Astrocyte (in vitro differentiated cells and primary cell): ENCODE measurements around the gene B3GAT3. TPM values are rescaled to one million over a fixed set of nuclear protein-coding genes. Genes with fewer than 3 reads are reported as not detected.
A peak's percentile ranks its signal among the peaks of the same experiment; 100 is the strongest.

Source experiments
- DNase-seq: peaks from one replicate; pipeline ENCODE4 v3.0.0-alpha.2; 2010; ENCODE audit warnings: low read depth
- FAIRE-seq: peaks from 2 replicates; lab custom pipeline; 2011; peaks lifted over from hg19 to GRCh38; lab: Jason Lieb, UNC
- H2AFZ ChIP-seq: 2 replicates; pipeline ENCODE4 v1.6.0; 2012; ENCODE audit warnings: low read depth, low read length, inconsistent platforms
- H3K27ac ChIP-seq: 2 replicates; pipeline ENCODE4 v1.5.1; 2011; ENCODE audit warnings: low read depth, low read length, inconsistent platforms
- H3K27me3 ChIP-seq: 2 replicates; pipeline ENCODE4 v1.6.0; 2011; ENCODE audit warnings: low read length, inconsistent platforms; ENCODE audit not compliant: insufficient read depth
- H3K36me3 ChIP-seq: 2 replicates; pipeline ENCODE4 v1.5.1; 2011; ENCODE audit warnings: low read length, inconsistent platforms; ENCODE audit not compliant: insufficient read depth
- H3K4me1 ChIP-seq: 2 replicates; pipeline ENCODE4 v1.5.1; 2011; ENCODE audit warnings: low read length, inconsistent platforms; ENCODE audit not compliant: insufficient read depth
- H3K4me2 ChIP-seq: 2 replicates; pipeline ENCODE4 v1.6.0; 2012; ENCODE audit warnings: low read length, inconsistent platforms
- H3K4me3 ChIP-seq: 2 replicates; pipeline ENCODE4 v1.5.1; 2011; ENCODE audit warnings: low read depth, mild to moderate bottlenecking, low read length, inconsistent platforms; ENCODE audit not compliant: insufficient read depth
- H3K79me2 ChIP-seq: 2 replicates; pipeline ENCODE4 v1.6.0; 2012; ENCODE audit warnings: mild to moderate bottlenecking, low read length, inconsistent platforms; ENCODE audit not compliant: insufficient read depth
- H3K9ac ChIP-seq: 2 replicates; pipeline ENCODE4 v1.6.0; 2012; ENCODE audit warnings: mild to moderate bottlenecking, low read length, inconsistent platforms
- H3K9me3 ChIP-seq: 2 replicates; pipeline ENCODE4 v1.5.1; 2012; ENCODE audit warnings: low read depth, mild to moderate bottlenecking, low read length, inconsistent platforms; ENCODE audit not compliant: insufficient read depth
- H4K20me1 ChIP-seq: 2 replicates; pipeline ENCODE4 v1.6.0; 2012; ENCODE audit warnings: low read length, inconsistent platforms; ENCODE audit not compliant: insufficient read depth
- H3K27ac Mint-ChIP-seq: one replicate; pipeline ENCODE4 v1.8.0; 2021; ENCODE audit warnings: mild to moderate bottlenecking, mixed read lengths; ENCODE audit not compliant: unreplicated experiment
- H3K27me3 Mint-ChIP-seq: one replicate; pipeline ENCODE4 v1.8.0; 2021; ENCODE audit warnings: low read depth, mixed read lengths; ENCODE audit not compliant: unreplicated experiment
- H3K36me3 Mint-ChIP-seq: one replicate; pipeline ENCODE4 v1.8.0; 2021; ENCODE audit warnings: low read depth, mixed read lengths; ENCODE audit not compliant: unreplicated experiment
- H3K4me1 Mint-ChIP-seq: one replicate; pipeline ENCODE4 v1.8.0; 2021; ENCODE audit warnings: low read depth, mixed read lengths; ENCODE audit not compliant: unreplicated experiment
- H3K4me3 Mint-ChIP-seq: one replicate; pipeline ENCODE4 v1.8.0; 2021; ENCODE audit warnings: mild to moderate bottlenecking, moderate library complexity, mixed read lengths; ENCODE audit not compliant: unreplicated experiment
- H3K9me3 Mint-ChIP-seq: one replicate; pipeline ENCODE4 v1.8.0; 2021; ENCODE audit warnings: mild to moderate bottlenecking, mixed read lengths; ENCODE audit not compliant: unreplicated experiment
- EZH2 ChIP-seq: IDR thresholded peaks from 2 replicates; pipeline ENCODE4 v1.6.1; 2012; ENCODE audit warnings: mild to moderate bottlenecking, low read length, inconsistent platforms; ENCODE audit not compliant: insufficient read depth
- total RNA-seq: library from RNA; stranded (reverse); gene quantifications from 2 replicates; pipeline ENCODE4 v1.2.1, GENCODE V29; 2021
- TF ChIP-seq, protein P1 (sequence below): IDR thresholded peaks from 2 replicates; pipeline ENCODE4 v1.5.1; 2011; ENCODE audit warnings: low read depth, mild to moderate bottlenecking, inconsistent platforms, low read length, moderate library complexity; ENCODE audit not compliant: insufficient read depth

Gene B3GAT3
- total RNA-seq, 1 donor from 2014 or later, result 52.4 TPM

DNA sequence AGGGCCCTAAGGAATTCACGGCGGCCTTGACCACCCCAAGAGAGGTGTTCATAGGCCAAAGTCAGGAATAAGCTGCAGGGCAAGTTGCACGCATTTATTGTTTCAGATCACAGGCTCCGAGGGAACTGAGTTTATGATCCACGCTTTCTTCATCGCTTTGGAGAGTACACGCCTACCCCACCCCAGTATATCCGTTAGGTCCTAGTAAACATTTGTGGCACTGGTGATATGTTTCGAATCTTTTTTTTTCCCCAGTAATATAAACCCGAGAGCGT, 23.8 kb upstream of the B3GAT3 start:
- Histone ChIP-seq H3K27me3 (no peaks in the 10 kb centered on the region), H2AFZ (peak overlapping the region; percentile 67), H3K36me3 (peaks cover 19% of the 10 kb centered on the region), H3K4me3 (peak overlapping the region; percentile 96), H4K20me1 (peaks cover 29% of the 10 kb centered on the region), H3K79me2 (peaks cover 77% of the 10 kb centered on the region), H3K9me3 (no peaks in the 10 kb centered on the region), H3K4me2 (peak overlapping the region; percentile 93), H3K4me1 (peaks cover 3% of the 10 kb centered on the region), H3K9ac (peak overlapping the region; percentile 100), H3K27ac (peak overlapping the region; percentile 98)
- Mint-ChIP-seq H3K9me3 (no peaks in the 10 kb centered on the region), H3K36me3 (peaks cover 2% of the 10 kb centered on the region), H3K4me3 (peak overlapping the region; percentile 98), H3K27me3 (no peaks in the 10 kb centered on the region), H3K4me1 (peaks cover 5% of the 10 kb centered on the region), H3K27ac (peak overlapping the region; percentile 93)
- TF ChIP-seq, protein P1, sequence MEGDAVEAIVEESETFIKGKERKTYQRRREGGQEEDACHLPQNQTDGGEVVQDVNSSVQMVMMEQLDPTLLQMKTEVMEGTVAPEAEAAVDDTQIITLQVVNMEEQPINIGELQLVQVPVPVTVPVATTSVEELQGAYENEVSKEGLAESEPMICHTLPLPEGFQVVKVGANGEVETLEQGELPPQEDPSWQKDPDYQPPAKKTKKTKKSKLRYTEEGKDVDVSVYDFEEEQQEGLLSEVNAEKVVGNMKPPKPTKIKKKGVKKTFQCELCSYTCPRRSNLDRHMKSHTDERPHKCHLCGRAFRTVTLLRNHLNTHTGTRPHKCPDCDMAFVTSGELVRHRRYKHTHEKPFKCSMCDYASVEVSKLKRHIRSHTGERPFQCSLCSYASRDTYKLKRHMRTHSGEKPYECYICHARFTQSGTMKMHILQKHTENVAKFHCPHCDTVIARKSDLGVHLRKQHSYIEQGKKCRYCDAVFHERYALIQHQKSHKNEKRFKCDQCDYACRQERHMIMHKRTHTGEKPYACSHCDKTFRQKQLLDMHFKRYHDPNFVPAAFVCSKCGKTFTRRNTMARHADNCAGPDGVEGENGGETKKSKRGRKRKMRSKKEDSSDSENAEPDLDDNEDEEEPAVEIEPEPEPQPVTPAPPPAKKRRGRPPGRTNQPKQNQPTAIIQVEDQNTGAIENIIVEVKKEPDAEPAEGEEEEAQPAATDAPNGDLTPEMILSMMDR, result no peak
- no peak for TF ChIP-seq EZH2
- no peak for DNase-seq
- no peak for FAIRE-seq

DNA sequence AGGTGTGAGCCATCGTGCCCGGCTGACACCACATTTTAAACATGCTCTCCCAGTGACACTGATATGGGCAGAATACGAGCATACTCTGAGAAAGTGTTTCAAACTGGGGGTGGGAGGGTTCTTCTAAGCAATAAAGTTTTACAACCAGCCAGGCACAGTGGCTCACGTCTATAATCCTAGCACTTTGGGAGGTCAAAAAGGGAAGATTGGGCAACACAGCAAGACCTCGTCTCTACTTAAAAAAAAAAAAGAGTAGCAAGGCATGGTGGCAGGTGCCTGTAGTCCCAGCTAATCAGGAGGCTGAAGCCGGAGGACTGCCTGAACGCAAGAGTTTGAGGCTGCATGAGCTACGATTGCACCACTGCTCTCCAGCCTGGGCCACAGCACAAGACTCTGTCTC, 22.4 kb upstream of the B3GAT3 start:
- Histone ChIP-seq H3K4me3 (no peak overlapping the region), H4K20me1 (peaks cover 35% of the 10 kb centered on the region), H3K4me2 (no peak overlapping the region), H3K9me3 (no peaks in the 10 kb centered on the region), H3K79me2 (peaks cover 77% of the 10 kb centered on the region), H3K36me3 (peaks cover 20% of the 10 kb centered on the region), H3K27me3 (no peaks in the 10 kb centered on the region), H2AFZ (no peak overlapping the region), H3K4me1 (peaks cover 3% of the 10 kb centered on the region), H3K27ac (no peak overlapping the region), H3K9ac (no peak overlapping the region)
- no peaks in the 10 kb centered on the region for H3K9me3 Mint-ChIP-seq
- H3K4me3 Mint-ChIP-seq, result no peak overlapping the region
- peaks cover 5% of the 10 kb centered on the region for H3K4me1 Mint-ChIP-seq
- H3K27ac Mint-ChIP-seq, result peak overlapping the region; percentile 26
- FAIRE-seq (no peak), DNase-seq (no peak)
- no peak for TF ChIP-seq EZH2
- TF ChIP-seq, protein P1, result no peak
- no peaks in the 10 kb centered on the region for H3K27me3 Mint-ChIP-seq
- H3K36me3 Mint-ChIP-seq, result peaks cover 7% of the 10 kb centered on the region

DNA sequence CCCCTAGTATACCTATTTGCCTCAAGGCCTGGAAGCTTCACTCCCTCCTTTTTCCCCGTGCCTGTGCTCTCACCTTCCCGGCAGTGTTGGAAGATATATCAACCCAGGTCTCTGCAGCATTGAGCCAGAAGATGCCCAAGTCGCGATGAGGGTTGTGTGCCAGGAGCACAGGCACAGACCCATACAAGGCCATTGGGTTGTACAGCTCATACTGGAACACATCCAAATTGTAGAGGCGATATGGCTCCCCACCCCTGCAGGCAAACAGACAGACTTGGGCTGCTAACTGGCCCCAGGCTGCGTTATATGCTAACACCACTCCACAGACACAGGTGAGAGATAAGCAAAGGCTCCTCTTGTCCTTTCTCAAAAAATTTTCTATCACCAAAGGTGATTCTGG, 10.7 kb upstream of the B3GAT3 start:
- no peak overlapping the region for H3K27ac Mint-ChIP-seq
- no peak overlapping the region for H3K4me3 Mint-ChIP-seq
- no peak for TF ChIP-seq EZH2
- TF ChIP-seq, protein P1, result no peak
- no peaks in the 10 kb centered on the region for H3K27me3 ChIP-seq
- no peak overlapping the region for H3K27ac ChIP-seq
- no peak overlapping the region for H3K4me2 ChIP-seq
- H4K20me1 ChIP-seq, result peaks cover 28% of the 10 kb centered on the region
- H2AFZ ChIP-seq, result no peak overlapping the region
- H3K4me1 ChIP-seq, result no peaks in the 10 kb centered on the region
- peaks cover 9% of the 10 kb centered on the region for H3K79me2 ChIP-seq
- no peaks in the 10 kb centered on the region for H3K9me3 ChIP-seq
- DNase-seq (no peak), FAIRE-seq (no peak)
- no peak overlapping the region for H3K9ac ChIP-seq
- no peaks in the 10 kb centered on the region for H3K4me1 Mint-ChIP-seq
- H3K4me3 ChIP-seq, result no peak overlapping the region
- no peaks in the 10 kb centered on the region for H3K9me3 Mint-ChIP-seq
- peaks cover 31% of the 10 kb centered on the region for H3K36me3 Mint-ChIP-seq
- H3K27me3 Mint-ChIP-seq, result no peaks in the 10 kb centered on the region
- H3K36me3 ChIP-seq, result peaks cover 65% of the 10 kb centered on the region
